GM12875 (cell line): ENCODE results near the gene RELL2.

Source experiments
- H3K4me3 ChIP-seq: one replicate; pipeline ENCODE4 v1.5.1; 2011; ENCODE audit warnings: low read depth, low read length, control low read depth
- CTCF ChIP-seq: IDR thresholded peaks from 2 replicates; pipeline ENCODE4 v1.5.1; 2011; ENCODE audit warnings: low read depth, mild to moderate bottlenecking, control low read depth, inconsistent platforms, low read length, moderate library complexity, borderline replicate concordance; ENCODE audit not compliant: insufficient read depth

Gene RELL2

GRCh38 chr5:141675672-141676071, 38.9 kb downstream of the RELL2 start:
- TF ChIP-seq CTCF, result no peak
- H3K4me3 ChIP-seq, result no peak overlapping the region

GRCh38 chr5:141677415-141677814, 40.6 kb downstream of the RELL2 start:
- no peak overlapping the region for H3K4me3 ChIP-seq
- no peak; the same call in 1 of the 2 replicates for TF ChIP-seq CTCF

GRCh38 chr5:141680178-141680577, 43.4 kb downstream of the RELL2 start:
- no peak for TF ChIP-seq CTCF
- H3K4me3 ChIP-seq, result no peak overlapping the region

- TF ChIP-seq CTCF, result no peak
- no peak overlapping the region for H3K4me3 ChIP-seq
Measured at GRCh38 chr5:141680751-141681201, 44.0 kb downstream of the RELL2 start.

- TF ChIP-seq CTCF, result no peak
- H3K4me3 ChIP-seq, result no peak overlapping the region
Measured at GRCh38 chr5:141681295-141681694, 44.5 kb downstream of the RELL2 start.

GRCh38 chr5:141681695-141682641, 45.2 kb downstream of the RELL2 start, which contains the start of gene ARAP3:
ARAP3 (minus strand) TSS chr5:141682230; CDS start chr5:141680486, 1,744 bp downstream.
- no peak within 1 kb of the TSS for H3K4me3 ChIP-seq
- no peak for TF ChIP-seq CTCF

GRCh38 chr5:141683596-141684141, 46.9 kb downstream of the RELL2 start:
- H3K4me3 ChIP-seq, result no peak overlapping the region

More at GRCh38 chr5:141683596-141684141, 46.9 kb downstream of the RELL2 start:
- no peak for TF ChIP-seq CTCF
